ENCODE measurements around the gene DENND1B. TPM values are rescaled to one million over a fixed set of nuclear protein-coding genes. Genes with fewer than 3 reads are reported as not detected.
A peak's percentile ranks its signal among the peaks of the same experiment; 100 is the strongest.

DENND1B gene
- total RNA-seq, 1 experiment from 2014 or later: 6.3 TPM

- no peak for DNase-seq
Observed at GRCh38 chr1:197814306-197814705, 39.0 kb upstream of the DENND1B start.

More at GRCh38 chr1:197814306-197814705, 39.0 kb upstream of the DENND1B start:
- Histone ChIP-seq H2BK12ac (ENCODE audit: insufficient read length, low read depth, low read length) (no peak overlapping the region), H3K14ac (ENCODE audit: insufficient read depth, low read length) (no peak overlapping the region), H3K9ac (ENCODE audit: extremely low read depth, insufficient read length, low read length) (no peak overlapping the region), H2BK20ac (ENCODE audit: low read depth, low read length, poor library complexity, severe bottlenecking) (no peak overlapping the region), H2BK120ac (ENCODE audit: low read depth, low read length, poor library complexity, severe bottlenecking) (no peak overlapping the region), H2BK15ac (ENCODE audit: low read depth, low read length) (no peak overlapping the region), H3K23me2 (ENCODE audit: insufficient read length, low read depth, low read length, poor library complexity, severe bottlenecking) (no peaks in the 10 kb centered on the region), H4K8ac (replicated peaks; ENCODE audit: insufficient read length, low read depth, low read length) (no peak overlapping the region), H3K27me3 (ENCODE audit: insufficient read depth, low read length) (no peaks in the 10 kb centered on the region), H4K91ac (ENCODE audit: insufficient read length, low read depth, low read length) (no peak overlapping the region), H3K4me2 (ENCODE audit: insufficient read depth, insufficient read length, low read length) (peak overlapping the region; percentile 47), H3K4ac (ENCODE audit: low read depth, low read length) (no peak overlapping the region), H3K79me1 (ENCODE audit: insufficient read depth, low read depth, low read length, poor library complexity, severe bottlenecking) (no peaks in the 10 kb centered on the region), H3K4me1 (ENCODE audit: insufficient read depth, low read length) (peaks cover 3% of the 10 kb centered on the region), H3K79me2 (ENCODE audit: insufficient read depth, low read length) (no peaks in the 10 kb centered on the region), H3K23ac (ENCODE audit: insufficient read length, low read depth, low read length) (no peak overlapping the region), H3K27ac (ENCODE audit: insufficient read length, low read depth, low read length) (peak overlapping the region; percentile 51), H2AFZ (ENCODE audit: low read length) (no peak overlapping the region), H3K18ac (ENCODE audit: insufficient read length, low read depth, low read length) (no peak overlapping the region), H3K56ac (ENCODE audit: insufficient read length, low read depth, low read length) (no peak overlapping the region), H2BK5ac (ENCODE audit: insufficient read length, low read length) (no peak overlapping the region), H4K5ac (ENCODE audit: insufficient read length, low read depth, low read length) (no peak overlapping the region), H3K9me3 (ENCODE audit: control insufficient read depth, low read depth, low read length) (no peaks in the 10 kb centered on the region), H4K20me1 (ENCODE audit: control insufficient read depth, insufficient read depth, insufficient read length) (no peaks in the 10 kb centered on the region), H2AK5ac (ENCODE audit: insufficient read length, low read length) (no peak overlapping the region), H3T11ph (ENCODE audit: low read length) (no peak overlapping the region)
- H3K4me3 Mint-ChIP-seq: peak overlapping the region in 1 of 2 experiments; percentile 63; a peak in 3 of 5 replicates
- WGBS (ENCODE audit: extremely low coverage, insufficient read length, low lambda C conversion rate): no CpG with 5 or more reads among the region's 2 CpGs
- H3K9me3 Mint-ChIP-seq: no peaks in the 10 kb centered on the region
- no peaks in the 10 kb centered on the region for H3K27me3 Mint-ChIP-seq (ENCODE audit: low read depth)
- no peaks in the 10 kb centered on the region; a peak in 1 of 7 replicates for H3K36me3 Mint-ChIP-seq (ENCODE audit: insufficient read depth in 1 of 3, low read depth in 3 of 3)
- H3K27ac Mint-ChIP-seq: peak overlapping the region; percentile 80 to 85 (median 83); a peak in 5 of 7 replicates
- peaks cover 56 to 61% of the 10 kb centered on the region in 2 experiments for H3K4me1 Mint-ChIP-seq
- TF ChIP-seq CTCF (conservative IDR thresholded peaks at IDR 0.05): no peak
